GM23338 (cell line): ENCODE measurements around the gene CHRM5. TPM values are rescaled to one million over a fixed set of nuclear protein-coding genes. Genes with fewer than 3 reads are reported as not detected.

Experiments
- ATAC-seq: fragments of 200-7000 bp; cut with Tn5 transposase; 3 replicates; pipeline ENCODE4 v1.9.1; 2020
- DNase-seq: peaks from one replicate; pipeline ENCODE4 v3.0.0-alpha.2; 2015; ENCODE audit warnings: low spot score
- H2AFZ ChIP-seq: fragments of 200-600 bp; sonication (generic); 2 replicates; pipeline ENCODE4 v1.8.0; 2016; ENCODE audit warnings: antibody characterized with exemption, mild to moderate bottlenecking, moderate library complexity
- H3F3A ChIP-seq: fragments of 200-600 bp; sonication (generic); replicated peaks from 2 replicates; pipeline ENCODE4 v1.8.0; 2017; ENCODE audit warnings: antibody characterized with exemption, mixed run types, low read depth
- H3K27ac ChIP-seq: fragments of 200-600 bp; sonication (generic); 2 replicates; pipeline ENCODE4 v1.6.1; 2016; ENCODE audit warnings: low read depth
- H3K27me3 ChIP-seq: fragments of 200-600 bp; sonication (generic); 2 replicates; pipeline ENCODE4 v1.8.0; 2016; ENCODE audit warnings: mild to moderate bottlenecking, mixed run types, moderate library complexity; ENCODE audit not compliant: insufficient read depth
- H3K36me3 ChIP-seq: fragments of 200-600 bp; sonication (generic); 2 replicates; pipeline ENCODE4 v1.8.0; 2016; ENCODE audit warnings: mild to moderate bottlenecking; ENCODE audit not compliant: insufficient read depth
- H3K4me1 ChIP-seq: fragments of 200-600 bp; sonication (generic); 2 replicates; pipeline ENCODE4 v1.8.0; 2016; ENCODE audit warnings: mild to moderate bottlenecking, moderate library complexity; ENCODE audit not compliant: insufficient read depth
- H3K4me2 ChIP-seq: fragments of 200-600 bp; sonication (generic); 2 replicates; pipeline ENCODE4 v1.7.1; 2017; ENCODE audit warnings: mixed run types
- H3K4me3 ChIP-seq: fragments of 200-600 bp; sonication (generic); 2 replicates; pipeline ENCODE4 v1.6.1; 2016; ENCODE audit warnings: mixed run types
- H3K79me2 ChIP-seq: fragments of 200-600 bp; sonication (generic); replicated peaks from 2 replicates; pipeline ENCODE4 v1.8.0; 2017; ENCODE audit warnings: mild to moderate bottlenecking; ENCODE audit not compliant: insufficient read depth
- H3K9me2 ChIP-seq: fragments of 200-600 bp; sonication (generic); 2 replicates; pipeline ENCODE4 v1.8.0; 2017; ENCODE audit not compliant: insufficient read depth
- H4K20me1 ChIP-seq: fragments of 200-600 bp; sonication (generic); replicated peaks from 2 replicates; pipeline ENCODE4 v1.8.0; 2017; ENCODE audit warnings: mild to moderate bottlenecking; ENCODE audit not compliant: insufficient read depth
- H3K27ac Mint-ChIP-seq: 2 replicates; pipeline ENCODE4 v1.8.0; 2020; ENCODE audit warnings: inconsistent platforms, mild to moderate bottlenecking, moderate library complexity, mixed read lengths
- H3K27me3 Mint-ChIP-seq: 3 replicates; pipeline ENCODE4 v1.8.0; 2022; ENCODE audit warnings: low read depth, mild to moderate bottlenecking, moderate library complexity, mixed read lengths, inconsistent platforms; ENCODE audit not compliant: insufficient read depth, poor library complexity
- H3K36me3 Mint-ChIP-seq: 3 replicates; pipeline ENCODE4 v1.8.0; 2021; ENCODE audit warnings: low read depth, mild to moderate bottlenecking, inconsistent platforms, moderate library complexity, mixed read lengths
- H3K4me1 Mint-ChIP-seq: 3 replicates; pipeline ENCODE4 v1.8.0; 2020; ENCODE audit warnings: mild to moderate bottlenecking, inconsistent platforms, mixed read lengths
- H3K4me3 Mint-ChIP-seq: 3 replicates; pipeline ENCODE4 v1.8.0; 2021; ENCODE audit warnings: moderate library complexity, mild to moderate bottlenecking, inconsistent platforms, mixed read lengths
- H3K9me3 Mint-ChIP-seq: 3 replicates; pipeline ENCODE4 v1.8.0; 2020; ENCODE audit warnings: moderate library complexity, mild to moderate bottlenecking, inconsistent platforms, mixed read lengths
- CREB1 ChIP-seq: fragments of 250-450 bp; sonication (Bioruptor Pico); IDR thresholded peaks from 2 replicates; pipeline ENCODE4 v1.5.0; 2020; ENCODE audit warnings: low read depth, mild to moderate bottlenecking, moderate library complexity
- CTCF ChIP-seq, 2 experiments: fragments of 200-600 bp in 1 of 2; sonication (generic) in 1 of 2; conservative IDR thresholded peaks; 2 replicates each; pipeline versions ENCODE4 v1.5.1 to v1.6.1; 2016 to 2017; ENCODE audit warnings: antibody characterized with exemption in 2 of 2, low read depth in 2 of 2, mild to moderate bottlenecking in 2 of 2, moderate library complexity in 1 of 2
- ETS1 ChIP-seq: IDR thresholded peaks from 2 replicates; pipeline ENCODE4 v1.6.1; 2016; ENCODE audit warnings: antibody characterized with exemption
- EZH2 ChIP-seq: fragments of 200-600 bp; sonication (generic); IDR thresholded peaks from one replicate; pipeline ENCODE4 v1.8.0; 2017; ENCODE audit warnings: antibody characterized with exemption, mild to moderate bottlenecking, low read depth; ENCODE audit not compliant: unreplicated experiment
- EZH2phosphoT487 ChIP-seq: fragments of 200-600 bp; sonication (generic); IDR thresholded peaks from one replicate; pipeline ENCODE4 v1.8.1; 2018; ENCODE audit warnings: antibody characterized with exemption; ENCODE audit not compliant: unreplicated experiment
- JUNB ChIP-seq: IDR thresholded peaks from one replicate; pipeline ENCODE4 v1.6.1; 2016; ENCODE audit warnings: antibody characterized with exemption; ENCODE audit not compliant: unreplicated experiment
- NANOG ChIP-seq: IDR thresholded peaks from 2 replicates; pipeline ENCODE4 v1.6.1; 2016; ENCODE audit warnings: antibody characterized with exemption, borderline replicate concordance
- POLR2AphosphoS5 ChIP-seq: IDR thresholded peaks from 2 replicates; pipeline ENCODE4 v1.6.1; 2016; ENCODE audit warnings: antibody characterized with exemption, low read depth
- REST ChIP-seq: IDR thresholded peaks from one replicate; pipeline ENCODE4 v1.6.1; 2018; ENCODE audit warnings: antibody characterized with exemption; ENCODE audit not compliant: unreplicated experiment
- STAT1 ChIP-seq: IDR thresholded peaks from one replicate; pipeline ENCODE4 v1.6.1; 2016; ENCODE audit warnings: antibody characterized with exemption; ENCODE audit not compliant: unreplicated experiment
- ZNF114 ChIP-seq: fragments of 250-450 bp; sonication (Bioruptor Pico); IDR thresholded peaks from 2 replicates; pipeline ENCODE4 v1.5.0; 2020; ENCODE audit warnings: mild to moderate bottlenecking, moderate library complexity
- ZNF331 ChIP-seq: fragments of 250-450 bp; sonication (Bioruptor Pico); IDR thresholded peaks from 2 replicates; pipeline ENCODE4 v1.5.0; 2020; ENCODE audit warnings: low read depth, mild to moderate bottlenecking, moderate library complexity
- ZNF462 ChIP-seq: fragments of 250-450 bp; sonication (Bioruptor Pico); IDR thresholded peaks from 2 replicates; pipeline ENCODE4 v1.5.0; 2020; ENCODE audit warnings: mild to moderate bottlenecking, moderate library complexity
- polyA plus RNA-seq: library from polyadenylated mRNA; unstranded; fragments of >200 nt; fragmentation: Nextera tagmentation; extraction: Ambion mirVana; gene quantifications from 2 replicates; pipeline ENCODE4 v1.2.1, GENCODE V29; 2016
- total RNA-seq: library from RNA; depleted of rRNA; stranded (reverse); fragments of >200 nt; shearing (Covaris generic); gene quantifications from 2 replicates; pipeline ENCODE4 v1.2.3, GENCODE V29; 2014

The CHRM5 gene
- total and polyA plus RNA-seq, 2 experiments from 2014 or later, result not detected

- no peaks in the 10 kb centered on the region for H3K9me2 ChIP-seq
- Mint-ChIP-seq H3K4me3 (no peak overlapping the region), H3K4me1 (peaks cover 6% of the 10 kb centered on the region; the same call in 2 of the 3 replicates), H3K27ac (no peak overlapping the region), H3K27me3 (peaks cover 9% of the 10 kb centered on the region), H3K9me3 (peaks cover 4% of the 10 kb centered on the region; the same call in 2 of the 3 replicates), H3K36me3 (no peaks in the 10 kb centered on the region)
- H3K36me3 ChIP-seq, result no peaks in the 10 kb centered on the region
- TF ChIP-seq ZNF331 (no peak), ZNF462 (CRISPR knock-in tag) (no peak), ETS1 (no peak), ZNF114 (CRISPR knock-in tag) (no peak), EZH2phosphoT487 (no peak), NANOG (no peak), JUNB (no peak), CTCF (conservative IDR thresholded peaks at IDR 0.05; ENCODE audit: low read depth in 2 of 2) (no peak), STAT1 (no peak), POLR2AphosphoS5 (no peak), REST (no peak), CREB1 (CRISPR knock-in tag) (no peak), EZH2 (no peak)
- H3K4me2 ChIP-seq, result no peak overlapping the region
- no peaks in the 10 kb centered on the region for H3K27me3 ChIP-seq
- H3K79me2 ChIP-seq, result peaks cover 2% of the 10 kb centered on the region
- no peaks in the 10 kb centered on the region for H4K20me1 ChIP-seq
- DNase-seq (no peak), ATAC-seq (no peak)
- 0 out of 2 replicates have a peak, but pooled peaks cover 3% of the 10 kb centered on the region for H3F3A ChIP-seq
- no peaks in the 10 kb centered on the region for H3K4me1 ChIP-seq
- H2AFZ ChIP-seq, result no peak overlapping the region
- H3K4me3 ChIP-seq, result no peak overlapping the region
- no peak overlapping the region for H3K27ac ChIP-seq
Observed at GRCh38 chr15:34106423-34106822, 138.1 kb downstream of the CHRM5 start.
